ENCODE results near the gene NMRK2. TPM values are rescaled to one million over a fixed set of nuclear protein-coding genes. Genes with fewer than 3 reads are reported as not detected.

The NMRK2 gene
- total and polyA plus RNA-seq, 2 experiments from 2014 or later: 0.95 TPM; not detected in 1

GRCh38 chr19:3959766-3960131, 26.9 kb downstream of the NMRK2 start:
- Histone ChIP-seq H3K27ac (no peak overlapping the region), H2AFZ (no peak overlapping the region), H3K27me3 (no peaks in the 10 kb centered on the region), H3K9me2 (replicated peaks; ENCODE audit: insufficient read depth) (no peaks in the 10 kb centered on the region), H3K79me2 (peaks cover 10% of the 10 kb centered on the region), H3K9me3 (ENCODE audit: low read depth) (no peaks in the 10 kb centered on the region), H3K4me1 (ENCODE audit: insufficient read depth) (no peaks in the 10 kb centered on the region), H3K4me3 (no peak overlapping the region), H3K4me2 (no peak overlapping the region), H3K36me3 (replicated peaks; ENCODE audit: insufficient read depth, low read depth) (no peaks in the 10 kb centered on the region), H4K20me1 (ENCODE audit: insufficient read depth, poor library complexity, severe bottlenecking) (no peaks in the 10 kb centered on the region)
- no peak for TF ChIP-seq CTCF (IDR thresholded peaks at IDR 0.05; ENCODE audit: poor library complexity)
- TF ChIP-seq EZH2phosphoT487 (IDR thresholded peaks at IDR 0.05; ENCODE audit: low read depth, severe bottlenecking, unreplicated experiment): no peak
- no peak for TF ChIP-seq EZH2 (IDR thresholded peaks at IDR 0.05; ENCODE audit: borderline replicate concordance)
- DNase-seq (ENCODE audit: low spot score): no peak
- WGBS (ENCODE audit: low lambda C conversion rate, missing lambda C conversion rate): 97% methylated on average over 15 of the region's 15 CpGs

GRCh38 chr19:3961007-3961406, 28.1 kb downstream of the NMRK2 start:
- Histone ChIP-seq H4K20me1 (ENCODE audit: insufficient read depth, poor library complexity, severe bottlenecking) (peaks cover 9% of the 10 kb centered on the region), H3K36me3 (replicated peaks; ENCODE audit: insufficient read depth, low read depth) (no peaks in the 10 kb centered on the region), H2AFZ (no peak overlapping the region), H3K27ac (no peak overlapping the region), H3K4me3 (no peak overlapping the region), H3K4me1 (ENCODE audit: insufficient read depth) (no peaks in the 10 kb centered on the region), H3K27me3 (no peaks in the 10 kb centered on the region), H3K9me2 (replicated peaks; ENCODE audit: insufficient read depth) (no peaks in the 10 kb centered on the region), H3K9me3 (ENCODE audit: low read depth) (no peaks in the 10 kb centered on the region), H3K79me2 (peaks cover 21% of the 10 kb centered on the region), H3K4me2 (no peak overlapping the region)
- no peak for DNase-seq (ENCODE audit: low spot score)
- no peak for TF ChIP-seq EZH2phosphoT487 (IDR thresholded peaks at IDR 0.05; ENCODE audit: low read depth, severe bottlenecking, unreplicated experiment)
- 95% methylated on average over 24 of the region's 24 CpGs for WGBS (ENCODE audit: low lambda C conversion rate, missing lambda C conversion rate)

- WGBS (ENCODE audit: low lambda C conversion rate, missing lambda C conversion rate): 96% methylated on average over 34 of the region's 35 CpGs
- no peaks in the 10 kb centered on the region for H3K27me3 ChIP-seq
- DNase-seq (ENCODE audit: low spot score): peak; percentile 4
- H4K20me1 ChIP-seq (ENCODE audit: insufficient read depth, poor library complexity, severe bottlenecking): peaks cover 30% of the 10 kb centered on the region
- H3K36me3 ChIP-seq (replicated peaks; ENCODE audit: insufficient read depth, low read depth): no peaks in the 10 kb centered on the region
- no peak overlapping the region for H3K27ac ChIP-seq
- H3K4me1 ChIP-seq (ENCODE audit: insufficient read depth): peaks cover 7% of the 10 kb centered on the region
- no peaks in the 10 kb centered on the region for H3K9me3 ChIP-seq (ENCODE audit: low read depth)
- H3K4me3 ChIP-seq: no peak overlapping the region
- no peak overlapping the region for H2AFZ ChIP-seq
- H3K4me2 ChIP-seq: no peak overlapping the region
- no peaks in the 10 kb centered on the region for H3K9me2 ChIP-seq (replicated peaks; ENCODE audit: insufficient read depth)
- TF ChIP-seq EZH2 (IDR thresholded peaks at IDR 0.05; ENCODE audit: borderline replicate concordance) (no peak), EZH2phosphoT487 (IDR thresholded peaks at IDR 0.05; ENCODE audit: low read depth, severe bottlenecking, unreplicated experiment) (no peak), CTCF (IDR thresholded peaks at IDR 0.05; ENCODE audit: poor library complexity) (no peak)
- peaks cover 43% of the 10 kb centered on the region for H3K79me2 ChIP-seq
These were observed 30.8 kb downstream of the NMRK2 start for GRCh38 chr19:3963458-3964255.
